ENCODE measurements around the gene PCLO. TPM values are rescaled to one million over a fixed set of nuclear protein-coding genes. Genes with fewer than 3 reads are reported as not detected.

Gene PCLO
- total RNA-seq, 1 donor from 2014 or later = 17.4 TPM

DNA sequence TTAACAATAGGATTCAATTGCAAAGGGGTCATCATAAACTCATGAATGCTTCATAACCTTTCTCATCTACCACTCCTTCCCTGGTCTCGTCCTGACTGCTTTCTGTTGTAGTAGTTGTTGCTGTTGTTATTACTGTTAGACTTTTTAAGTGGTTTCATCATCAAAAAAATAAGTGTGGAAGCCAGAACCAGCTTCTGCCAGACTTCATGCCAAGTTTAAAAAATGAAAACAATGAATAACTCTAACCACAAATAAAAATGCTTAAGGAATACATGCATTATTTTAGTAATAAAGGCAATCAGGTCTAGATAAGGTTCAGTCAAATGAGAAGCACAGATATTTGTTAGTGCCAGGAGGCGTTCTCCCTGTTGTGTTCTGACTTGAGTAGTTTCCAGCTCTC is 85.4 kb downstream of the PCLO start:
- no peaks in the 10 kb centered on the region for H3K36me3 Mint-ChIP-seq (ENCODE audit: unreplicated experiment)
- TF ChIP-seq, protein P1, sequence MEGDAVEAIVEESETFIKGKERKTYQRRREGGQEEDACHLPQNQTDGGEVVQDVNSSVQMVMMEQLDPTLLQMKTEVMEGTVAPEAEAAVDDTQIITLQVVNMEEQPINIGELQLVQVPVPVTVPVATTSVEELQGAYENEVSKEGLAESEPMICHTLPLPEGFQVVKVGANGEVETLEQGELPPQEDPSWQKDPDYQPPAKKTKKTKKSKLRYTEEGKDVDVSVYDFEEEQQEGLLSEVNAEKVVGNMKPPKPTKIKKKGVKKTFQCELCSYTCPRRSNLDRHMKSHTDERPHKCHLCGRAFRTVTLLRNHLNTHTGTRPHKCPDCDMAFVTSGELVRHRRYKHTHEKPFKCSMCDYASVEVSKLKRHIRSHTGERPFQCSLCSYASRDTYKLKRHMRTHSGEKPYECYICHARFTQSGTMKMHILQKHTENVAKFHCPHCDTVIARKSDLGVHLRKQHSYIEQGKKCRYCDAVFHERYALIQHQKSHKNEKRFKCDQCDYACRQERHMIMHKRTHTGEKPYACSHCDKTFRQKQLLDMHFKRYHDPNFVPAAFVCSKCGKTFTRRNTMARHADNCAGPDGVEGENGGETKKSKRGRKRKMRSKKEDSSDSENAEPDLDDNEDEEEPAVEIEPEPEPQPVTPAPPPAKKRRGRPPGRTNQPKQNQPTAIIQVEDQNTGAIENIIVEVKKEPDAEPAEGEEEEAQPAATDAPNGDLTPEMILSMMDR (IDR thresholded peaks at IDR 0.05; ENCODE audit: partially characterized antibody, unreplicated experiment) = no peak
- no peaks in the 10 kb centered on the region for H3K27me3 Mint-ChIP-seq (ENCODE audit: unreplicated experiment)
- DNase-seq = no peak
- H3K9me3 Mint-ChIP-seq (ENCODE audit: unreplicated experiment) = no peaks in the 10 kb centered on the region
- no peaks in the 10 kb centered on the region for H3K4me1 Mint-ChIP-seq (ENCODE audit: low read depth, unreplicated experiment)
- no peak overlapping the region for H3K27ac Mint-ChIP-seq (ENCODE audit: unreplicated experiment)
- no peak overlapping the region for H3K4me3 Mint-ChIP-seq (ENCODE audit: unreplicated experiment)

DNA sequence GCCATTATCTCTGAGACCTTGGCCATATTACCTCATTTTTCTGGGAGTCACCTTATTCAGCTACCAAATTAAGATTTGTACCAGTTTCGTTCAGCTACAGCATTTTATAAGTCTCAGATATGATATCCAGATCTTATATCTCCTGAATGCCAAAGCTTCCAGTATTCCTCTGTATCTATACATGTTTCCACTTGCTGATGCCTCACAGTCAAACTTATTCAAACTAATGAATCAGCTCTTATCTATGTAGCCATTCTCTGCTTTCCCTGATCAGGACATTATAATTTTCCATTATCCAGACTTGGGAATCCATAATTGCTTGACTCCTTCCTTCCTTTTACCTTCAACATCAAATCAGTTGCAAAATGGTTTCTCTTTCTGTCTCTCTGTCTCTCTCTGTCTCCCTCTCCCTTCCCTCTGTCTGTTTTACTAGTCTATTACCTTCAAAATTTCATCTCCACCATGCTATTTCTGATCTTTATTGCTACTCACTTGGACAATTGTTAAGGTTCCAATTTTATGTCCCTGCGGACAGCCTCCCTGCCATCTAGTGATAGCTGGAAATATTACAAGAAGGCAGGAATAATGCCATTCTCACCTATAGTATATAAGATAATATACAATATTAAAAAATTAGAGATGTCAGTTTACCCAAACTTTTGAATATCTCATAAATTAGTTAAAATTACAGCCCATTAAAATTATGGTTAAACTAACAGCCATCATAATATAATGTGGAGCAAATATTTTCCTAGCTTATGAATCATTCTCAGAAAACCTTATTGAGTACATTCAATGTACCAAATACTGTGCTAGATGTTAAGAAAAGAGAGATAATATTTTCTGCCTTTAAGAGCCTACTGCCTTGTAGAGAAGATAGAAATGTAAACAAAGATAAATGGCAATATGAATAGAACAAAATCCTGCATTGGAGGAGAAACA is 89.8 kb downstream of the PCLO start:
- no peaks in the 10 kb centered on the region for H3K27me3 Mint-ChIP-seq (ENCODE audit: unreplicated experiment)
- no peak for DNase-seq
- no peaks in the 10 kb centered on the region for H3K36me3 Mint-ChIP-seq (ENCODE audit: unreplicated experiment)
- TF ChIP-seq, protein P1 (IDR thresholded peaks at IDR 0.05; ENCODE audit: partially characterized antibody, unreplicated experiment) = no peak
- peaks cover 2% of the 10 kb centered on the region for H3K9me3 Mint-ChIP-seq (ENCODE audit: unreplicated experiment)
- H3K4me3 Mint-ChIP-seq (ENCODE audit: unreplicated experiment) = no peak overlapping the region
- no peak overlapping the region for H3K27ac Mint-ChIP-seq (ENCODE audit: unreplicated experiment)
- H3K4me1 Mint-ChIP-seq (ENCODE audit: low read depth, unreplicated experiment) = peaks cover 3% of the 10 kb centered on the region

DNA sequence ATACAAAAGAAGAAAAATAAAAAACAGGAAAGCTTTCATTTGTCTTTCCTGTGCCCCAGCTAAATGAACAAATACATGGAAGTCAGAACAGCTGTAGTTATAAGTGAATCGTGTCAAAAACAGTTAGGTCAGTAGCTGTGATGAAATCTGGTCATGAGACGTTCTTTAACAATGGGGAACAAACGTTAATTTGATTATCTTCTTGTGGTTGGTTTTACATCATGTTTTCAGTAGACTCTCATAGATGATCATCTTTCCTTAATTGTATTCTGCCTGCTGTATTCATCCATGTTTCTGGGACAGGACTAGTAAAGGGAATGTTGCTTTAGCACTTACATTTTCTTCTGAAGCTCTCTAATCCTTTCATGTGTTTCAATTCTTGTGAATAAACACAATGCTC is 97.0 kb downstream of the PCLO start:
- Mint-ChIP-seq H3K27ac (ENCODE audit: unreplicated experiment) (no peak overlapping the region), H3K9me3 (ENCODE audit: unreplicated experiment) (no peaks in the 10 kb centered on the region), H3K4me1 (ENCODE audit: low read depth, unreplicated experiment) (peaks cover 3% of the 10 kb centered on the region), H3K36me3 (ENCODE audit: unreplicated experiment) (no peaks in the 10 kb centered on the region), H3K4me3 (ENCODE audit: unreplicated experiment) (no peak overlapping the region), H3K27me3 (ENCODE audit: unreplicated experiment) (peaks cover under 1% of the 10 kb centered on the region)
- DNase-seq = no peak
- TF ChIP-seq, protein P1 (IDR thresholded peaks at IDR 0.05; ENCODE audit: partially characterized antibody, unreplicated experiment) = no peak

DNA sequence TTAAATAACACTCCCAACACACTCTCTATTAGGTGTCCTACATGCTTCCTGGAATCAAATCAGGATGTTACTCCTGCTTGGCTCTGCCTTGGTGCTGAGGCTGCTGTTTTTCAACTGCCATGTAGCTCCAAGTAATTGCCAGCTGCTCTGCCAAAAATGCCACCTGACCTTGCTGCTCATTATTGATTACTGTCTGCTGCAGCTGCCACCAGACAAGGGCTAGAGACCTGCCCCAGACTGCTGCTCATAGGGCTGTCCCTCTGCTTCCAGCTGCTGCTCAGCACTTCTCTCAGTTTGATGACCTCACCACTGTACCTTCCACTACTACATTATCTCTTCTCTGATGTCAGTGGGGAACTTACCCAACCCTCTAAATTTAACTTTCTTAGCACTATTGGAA is 102.5 kb downstream of the PCLO start:
- Mint-ChIP-seq H3K27ac (ENCODE audit: unreplicated experiment) (peak overlapping the region; percentile 83), H3K4me1 (ENCODE audit: low read depth, unreplicated experiment) (peaks cover 12% of the 10 kb centered on the region), H3K36me3 (ENCODE audit: unreplicated experiment) (peaks cover 4% of the 10 kb centered on the region), H3K9me3 (ENCODE audit: unreplicated experiment) (peaks cover 8% of the 10 kb centered on the region), H3K27me3 (ENCODE audit: unreplicated experiment) (peaks cover 14% of the 10 kb centered on the region), H3K4me3 (ENCODE audit: unreplicated experiment) (peak overlapping the region; percentile 68)
- peak; percentile 74 for DNase-seq
- TF ChIP-seq, protein P1 (IDR thresholded peaks at IDR 0.05; ENCODE audit: partially characterized antibody, unreplicated experiment) = no peak

DNA sequence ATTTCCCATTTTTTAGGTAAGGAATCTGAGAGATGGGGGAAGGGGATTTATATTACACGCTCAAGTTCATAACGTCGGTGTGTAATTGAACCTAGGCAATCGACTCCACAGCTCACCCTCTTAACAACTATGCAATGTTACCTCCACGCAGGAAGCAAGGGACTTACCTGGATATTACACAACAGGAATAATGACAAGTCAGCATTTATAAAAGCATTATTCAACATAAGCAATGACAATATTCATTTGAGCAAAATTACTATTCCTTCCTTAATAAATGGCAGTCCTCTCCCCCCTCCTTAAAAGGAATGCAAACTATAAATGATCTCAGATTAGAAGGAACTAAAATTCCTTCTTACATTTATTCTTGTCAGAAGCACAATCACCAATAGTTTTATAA is 104.0 kb downstream of the PCLO start:
- DNase-seq = no peak
- Mint-ChIP-seq H3K36me3 (ENCODE audit: unreplicated experiment) (peaks cover 4% of the 10 kb centered on the region), H3K4me1 (ENCODE audit: low read depth, unreplicated experiment) (peaks cover 12% of the 10 kb centered on the region), H3K27me3 (ENCODE audit: unreplicated experiment) (peaks cover 14% of the 10 kb centered on the region), H3K9me3 (ENCODE audit: unreplicated experiment) (peaks cover 8% of the 10 kb centered on the region), H3K27ac (ENCODE audit: unreplicated experiment) (no peak overlapping the region), H3K4me3 (ENCODE audit: unreplicated experiment) (no peak overlapping the region)
- TF ChIP-seq, protein P1 (IDR thresholded peaks at IDR 0.05; ENCODE audit: partially characterized antibody, unreplicated experiment) = no peak

All from glutamatergic neuron (in vitro differentiated cells).